ENCODE results near the gene RHO. TPM values are rescaled to one million over a fixed set of nuclear protein-coding genes. Genes with fewer than 3 reads are reported as not detected.

Gene RHO
- total RNA-seq, 2 donors from 2014 or later, result 0.23 TPM; not detected in 1

DNA sequence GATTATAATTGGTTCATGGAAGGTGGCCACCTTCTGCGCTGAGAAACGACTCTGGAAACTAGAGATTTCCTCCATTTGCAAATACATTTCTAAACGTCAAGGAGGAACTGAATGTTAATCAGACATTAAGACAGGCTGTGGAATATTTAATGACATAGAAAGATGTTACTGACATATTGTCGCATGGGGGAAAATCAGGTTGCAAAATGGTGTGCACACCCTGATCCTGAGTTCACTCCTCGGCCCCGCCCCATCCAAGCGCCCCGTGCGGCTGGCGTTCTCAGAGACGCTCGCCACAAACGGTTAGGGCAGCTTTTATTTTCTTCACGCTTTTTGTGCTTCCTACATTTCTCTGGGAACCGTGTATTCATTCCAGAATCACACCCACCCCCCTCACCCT, 25.3 kb downstream of the RHO start:
- 51% methylated on average over 15 of the region's 15 CpGs for WGBS
- Histone ChIP-seq H3K4me1 (replicated peaks) (no peaks in the 10 kb centered on the region), H3K36me3 (no peaks in the 10 kb centered on the region)

DNA sequence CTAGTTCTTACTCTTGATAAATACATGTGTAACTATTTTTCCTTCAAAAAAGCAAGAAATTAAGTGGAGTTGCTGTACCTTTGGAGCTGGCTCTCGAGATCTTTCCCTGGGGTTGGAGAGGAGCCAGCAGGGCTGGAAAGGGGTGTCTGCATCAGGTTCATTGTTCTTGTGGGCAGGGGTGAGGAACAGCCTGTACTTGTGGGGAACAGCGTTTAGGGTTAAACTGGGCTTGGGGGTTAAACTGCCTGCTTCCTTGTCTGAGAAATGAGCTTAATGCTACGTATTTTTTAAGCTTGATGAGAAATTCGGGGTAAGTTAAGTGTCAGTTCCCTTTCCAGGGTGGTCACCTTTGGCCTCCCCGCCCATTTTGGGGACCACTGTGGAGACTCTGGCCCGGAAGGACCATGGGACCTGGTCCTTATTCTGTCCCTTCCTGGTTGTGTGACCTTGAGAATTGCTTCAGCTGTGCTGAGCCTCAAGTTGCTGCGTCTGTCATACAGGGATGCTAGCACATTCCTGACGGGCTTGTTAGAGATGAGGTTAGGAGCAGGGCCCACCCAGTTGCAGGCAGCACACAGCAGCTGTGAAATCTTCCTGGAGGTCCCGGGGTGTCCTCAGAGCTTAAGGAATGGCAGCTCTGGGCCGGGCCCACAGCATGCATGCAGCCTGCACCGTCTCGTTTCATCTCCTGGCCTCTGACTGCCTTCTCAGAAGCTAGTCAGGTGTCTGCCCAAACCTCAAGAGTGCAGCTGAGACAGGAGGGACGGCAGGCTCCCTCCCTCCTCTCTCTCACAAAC, 26.1 kb downstream of the RHO start:
- Histone ChIP-seq H3K4me3 (no peak overlapping the region), H3K4me1 (replicated peaks) (no peaks in the 10 kb centered on the region), H3K27me3 (replicated peaks; ENCODE audit: insufficient read depth) (no peaks in the 10 kb centered on the region), H3K36me3 (no peaks in the 10 kb centered on the region), H3K9me3 (no peaks in the 10 kb centered on the region), H3K27ac (peak overlapping the region in 1 of 2 donors; percentile 41)
- intact Hi-C loops (cut with DNase I), result loop anchor here (5.0 kb wide), 1 partner anchor 62 kb away; no protein-coding TSS in a partner anchor
- TF ChIP-seq POLR2AphosphoS5 (IDR thresholded peaks at IDR 0.05), result no peak
- no peak for TF ChIP-seq POLR2A (IDR thresholded peaks at IDR 0.05)
- TF ChIP-seq, protein P1, sequence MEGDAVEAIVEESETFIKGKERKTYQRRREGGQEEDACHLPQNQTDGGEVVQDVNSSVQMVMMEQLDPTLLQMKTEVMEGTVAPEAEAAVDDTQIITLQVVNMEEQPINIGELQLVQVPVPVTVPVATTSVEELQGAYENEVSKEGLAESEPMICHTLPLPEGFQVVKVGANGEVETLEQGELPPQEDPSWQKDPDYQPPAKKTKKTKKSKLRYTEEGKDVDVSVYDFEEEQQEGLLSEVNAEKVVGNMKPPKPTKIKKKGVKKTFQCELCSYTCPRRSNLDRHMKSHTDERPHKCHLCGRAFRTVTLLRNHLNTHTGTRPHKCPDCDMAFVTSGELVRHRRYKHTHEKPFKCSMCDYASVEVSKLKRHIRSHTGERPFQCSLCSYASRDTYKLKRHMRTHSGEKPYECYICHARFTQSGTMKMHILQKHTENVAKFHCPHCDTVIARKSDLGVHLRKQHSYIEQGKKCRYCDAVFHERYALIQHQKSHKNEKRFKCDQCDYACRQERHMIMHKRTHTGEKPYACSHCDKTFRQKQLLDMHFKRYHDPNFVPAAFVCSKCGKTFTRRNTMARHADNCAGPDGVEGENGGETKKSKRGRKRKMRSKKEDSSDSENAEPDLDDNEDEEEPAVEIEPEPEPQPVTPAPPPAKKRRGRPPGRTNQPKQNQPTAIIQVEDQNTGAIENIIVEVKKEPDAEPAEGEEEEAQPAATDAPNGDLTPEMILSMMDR (IDR thresholded peaks at IDR 0.05), result no peak
- DNase-seq (ENCODE audit: low spot score), result no peak
- WGBS, result 60% methylated on average over 12 of the region's 13 CpGs

More for the DNA sequence above, 25.3 kb downstream of the RHO start:
- no peak for TF ChIP-seq POLR2AphosphoS5 (IDR thresholded peaks at IDR 0.05)
- TF ChIP-seq, protein P1 (IDR thresholded peaks at IDR 0.05), result no peak
- no peak for TF ChIP-seq POLR2A (IDR thresholded peaks at IDR 0.05)
- Histone ChIP-seq H3K27ac (peak overlapping the region in 1 of 2 donors; percentile 41), H3K27me3 (replicated peaks; ENCODE audit: insufficient read depth) (no peaks in the 10 kb centered on the region), H3K9me3 (no peaks in the 10 kb centered on the region), H3K4me3 (no peak overlapping the region)
- intact Hi-C loops (cut with DNase I), result no loop called here
- no peak for DNase-seq (ENCODE audit: low spot score)

DNA sequence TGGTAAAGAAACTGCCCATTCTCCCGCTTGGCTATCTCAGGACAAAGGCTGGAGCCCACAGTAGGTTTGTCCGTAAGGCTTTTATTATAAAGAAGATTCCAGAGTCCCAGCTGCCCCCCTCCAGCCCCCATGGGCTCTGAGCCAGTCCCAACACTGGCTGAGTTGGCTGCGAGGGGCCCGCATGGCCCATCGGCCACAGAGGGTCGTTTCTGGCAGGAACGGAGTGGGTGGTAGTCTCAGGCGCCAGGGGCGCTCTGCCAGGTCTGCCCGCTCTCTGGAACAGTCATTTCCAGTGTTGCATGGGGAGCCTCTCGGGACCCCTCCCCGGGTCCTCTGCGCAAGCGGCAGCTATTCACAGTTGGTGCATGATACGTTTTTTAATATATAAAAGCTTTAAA, 26.7 kb downstream of the RHO start:
- no peak for TF ChIP-seq POLR2A (IDR thresholded peaks at IDR 0.05)
- TF ChIP-seq, protein P1 (IDR thresholded peaks at IDR 0.05), result no peak
- TF ChIP-seq POLR2AphosphoS5 (IDR thresholded peaks at IDR 0.05), result no peak
- 62% methylated on average over 15 of the region's 15 CpGs for WGBS
- Histone ChIP-seq H3K4me1 (replicated peaks) (no peaks in the 10 kb centered on the region), H3K36me3 (no peaks in the 10 kb centered on the region), H3K4me3 (no peak overlapping the region), H3K9me3 (no peaks in the 10 kb centered on the region), H3K27ac (no peak overlapping the region), H3K27me3 (replicated peaks; ENCODE audit: insufficient read depth) (no peaks in the 10 kb centered on the region)
- intact Hi-C loops (cut with DNase I), result loop anchor here (5.0 kb wide), 1 partner anchor 63 kb away; no protein-coding TSS in a partner anchor
- no peak for DNase-seq (ENCODE audit: low spot score)

DNA sequence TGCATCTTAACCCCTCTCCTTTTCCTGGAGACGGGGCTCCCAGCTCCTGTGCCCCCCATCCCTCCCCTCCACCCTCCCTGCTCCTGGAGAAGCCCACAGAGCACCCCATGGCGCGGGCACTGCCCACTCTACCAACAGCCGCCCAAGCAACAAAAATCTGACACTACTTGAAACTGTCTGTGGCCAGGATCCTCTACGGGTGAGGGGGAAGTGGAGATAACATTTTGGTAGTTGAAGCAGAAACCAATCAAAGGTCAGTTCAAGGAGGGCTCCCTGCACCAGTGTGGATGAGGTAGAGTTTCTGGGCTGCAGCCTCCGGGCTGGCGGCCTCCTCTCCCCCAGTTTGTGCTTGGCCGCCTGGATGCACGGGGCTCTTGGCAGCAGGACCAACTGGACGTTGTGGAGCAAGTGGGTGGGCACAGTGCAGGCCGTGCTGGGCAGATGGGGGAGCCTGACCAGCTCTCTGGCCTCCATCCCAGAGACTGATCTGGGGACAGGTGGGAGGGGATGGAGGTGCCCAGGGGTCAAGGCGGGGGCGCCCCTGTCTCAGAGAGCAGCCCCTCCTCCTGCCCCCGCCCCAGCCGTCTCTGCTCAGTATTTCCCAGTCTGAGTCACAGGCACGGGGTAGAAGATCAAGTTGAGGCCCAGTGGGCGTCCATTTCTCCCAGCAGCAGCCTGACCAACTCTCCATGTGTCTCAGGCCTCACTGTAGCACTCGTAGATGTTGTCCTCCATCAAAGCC, 27.3 kb downstream of the RHO start:
- no peak for TF ChIP-seq POLR2AphosphoS5 (IDR thresholded peaks at IDR 0.05)
- TF ChIP-seq POLR2A (IDR thresholded peaks at IDR 0.05), result no peak
- TF ChIP-seq, protein P1 (IDR thresholded peaks at IDR 0.05), result no peak
- WGBS, result 85% methylated on average over 18 of the region's 18 CpGs
- Histone ChIP-seq H3K9me3 (no peaks in the 10 kb centered on the region), H3K27ac (no peak overlapping the region), H3K4me3 (no peak overlapping the region), H3K27me3 (replicated peaks; ENCODE audit: insufficient read depth) (no peaks in the 10 kb centered on the region), H3K36me3 (no peaks in the 10 kb centered on the region), H3K4me1 (replicated peaks) (no peaks in the 10 kb centered on the region)
- DNase-seq (ENCODE audit: low spot score), result no peak
- intact Hi-C loops (cut with DNase I), result loop anchor here (5.0 kb wide), 1 partner anchor 63 kb away; no protein-coding TSS in a partner anchor

Data from prostate gland (tissue), 2 donors.